Spleen (tissue), 11 donors: Measurements from ENCODE around the gene IL1RAPL2. TPM values are rescaled to one million over a fixed set of nuclear protein-coding genes. Genes with fewer than 3 reads are reported as not detected.

Source experiments
- DNase-seq: peaks from one replicate; pipeline ENCODE4 v3.0.0-alpha.2; 2020
- H3K27ac ChIP-seq, 8 donors: fragments of 200-600 bp; sonication (generic) in 7 of 8; 1 replicate in 4 of 8; 2 replicates in 4 of 8; pipeline versions ENCODE4 v1.5.0 to v1.8.0; 2016 to 2021; ENCODE audit warnings: inconsistent platforms in 4 of 8, mild to moderate bottlenecking in 4 of 8, moderate library complexity in 1 of 8
- H3K27me3 ChIP-seq, 7 donors: fragments of 200-600 bp; sonication (generic) in 6 of 7; replicated peaks in 1 of 7; 1 replicate in 4 of 7; 2 replicates in 3 of 7; pipeline versions ENCODE4 v1.5.0 to v1.8.0; 2016 to 2021; ENCODE audit warnings: inconsistent platforms in 3 of 7, mild to moderate bottlenecking in 1 of 7
- H3K36me3 ChIP-seq, 6 donors: fragments of 200-600 bp; sonication (generic) in 5 of 6; 1 replicate in 4 of 6; 2 replicates in 2 of 6; pipeline versions ENCODE4 v1.5.0 to v1.8.0; 2016 to 2021; ENCODE audit warnings: inconsistent platforms in 2 of 6
- H3K4me1 ChIP-seq, 6 donors: fragments of 200-600 bp; sonication (generic) in 5 of 6; 1 replicate in 3 of 6; 2 replicates in 3 of 6; pipeline versions ENCODE4 v1.5.0 to v1.8.0; 2016 to 2021; ENCODE audit warnings: inconsistent platforms in 3 of 6
- H3K4me3 ChIP-seq, 8 donors: fragments of 200-600 bp; sonication (generic) in 7 of 8; 1 replicate in 4 of 8; 2 replicates in 4 of 8; pipeline versions ENCODE4 v1.5.0 to v1.8.0; 2016 to 2021; ENCODE audit warnings: inconsistent platforms in 4 of 8, mild to moderate bottlenecking in 4 of 8, moderate library complexity in 2 of 8
- H3K9me3 ChIP-seq, 8 donors: fragments of 200-600 bp; sonication (generic) in 7 of 8; 1 replicate in 4 of 8; 2 replicates in 4 of 8; pipeline versions ENCODE4 v1.5.0 to v1.8.0; 2016 to 2021; ENCODE audit warnings: inconsistent platforms in 4 of 8
- CTCF ChIP-seq, 11 experiments: fragments of 200-600 bp in 7 of 11; fragments of 450-650 bp in 4 of 11; sonication (generic) in 4 of 11; IDR thresholded peaks in 8 of 11; conservative IDR thresholded peaks in 3 of 11; 1 replicate in 7 of 11; 2 replicates in 4 of 11; pipeline versions ENCODE4 v1.4.0 to v1.8.0; 2016 to 2021; ENCODE audit warnings: antibody characterized with exemption in 11 of 11, inconsistent platforms in 4 of 11, mild to moderate bottlenecking in 1 of 11
- POLR2A ChIP-seq, 3 donors: fragments of 450-650 bp; IDR thresholded peaks; one replicate each; pipeline ENCODE4 v1.5.1; 2017; ENCODE audit warnings: antibody characterized with exemption in 3 of 3, mild to moderate bottlenecking in 1 of 3
- POLR2AphosphoS5 ChIP-seq, 3 donors: sonication (generic); formaldehyde crosslinking; IDR thresholded peaks; one replicate each; pipeline ENCODE4 v1.5.1; 2017; ENCODE audit warnings: antibody characterized with exemption in 3 of 3
- WGBS, 5 donors: extraction: QIAGEN DNeasy Blood & Tissue Kit in 3 of 5; methylation state at CpG; one replicate each; pipeline versions ENCODE4 v1.1.5 to v1.1.7; 2013 to 2018; 5-methylcytosine and 5-hydroxymethylcytosine counted together
- intact Hi-C: fragments of 100-400 bp; cut with DNase I; formaldehyde crosslinking; loops from one replicate; pipeline ENCODE4 v1.15.0; 2023; ENCODE audit warnings: low total_unique reads
- polyA plus RNA-seq, 3 donors: library from polyadenylated mRNA; stranded (reverse); fragments of 200-250 nt; gene quantifications; one replicate each; pipeline ENCODE4 v1.2.1, GENCODE V29; 2013
- total RNA-seq, 7 donors: library from RNA; depleted of rRNA in 3 of 7; stranded (reverse); fragments of >200 nt in 3 of 7; fragmentation: NEBNext Ultra II Directional in 4 of 7; extraction: Animal tissue kit (Norgen Biotek cat#: 25700) in 4 of 7; gene quantifications; one replicate each; pipeline versions ENCODE4 v1.1.0 to v1.2.1, GENCODE V29; 2016 to 2021
- donor health status: healthy with polysubstance abuse.
- donor health status: DM: no; HTN: no; CAD: no; lungs with moderate emphysema.
- donor health status: DM: no; HTN: no; CAD: no.
- donor health status: Bipolar disorder and iron deficiency.
- donor health status: healthy.
- donor health status: DM: no; HTN: no; CAD: no.
- donor health status: DM: yes; HTN: yes; CAD: no.

Gene IL1RAPL2
- total and polyA plus RNA-seq, 10 donors: not detected

- Histone ChIP-seq H3K4me1 (no peaks in the 10 kb centered on the region), H3K9me3 (peaks cover 0 to 3% (median 0%) of the 10 kb centered on the region in 8 donors), H3K27me3 (no peaks in the 10 kb centered on the region), H3K27ac (no peak overlapping the region), H3K4me3 (no peak overlapping the region), H3K36me3 (no peaks in the 10 kb centered on the region)
- DNase-seq: no peak
- intact Hi-C loops: no loop called here
- no peak for TF ChIP-seq POLR2A (IDR thresholded peaks at IDR 0.05)
- no peak for TF ChIP-seq POLR2AphosphoS5 (IDR thresholded peaks at IDR 0.05)
- no peak for TF ChIP-seq CTCF (IDR thresholded peaks at IDR 0.05 in 8 of 11, conservative IDR thresholded peaks at IDR 0.05 in 3 of 11)
Measured at GRCh38 chrX:105744291-105744690, 1178.3 kb downstream of the IL1RAPL2 start.

- Histone ChIP-seq H3K4me3 (no peak overlapping the region), H3K27me3 (no peaks in the 10 kb centered on the region), H3K9me3 (peaks cover 0 to 3% (median 0%) of the 10 kb centered on the region in 8 donors), H3K4me1 (no peaks in the 10 kb centered on the region), H3K36me3 (no peaks in the 10 kb centered on the region), H3K27ac (no peak overlapping the region)
- no peak for TF ChIP-seq POLR2AphosphoS5 (IDR thresholded peaks at IDR 0.05)
- no peak for TF ChIP-seq CTCF (IDR thresholded peaks at IDR 0.05 in 8 of 11, conservative IDR thresholded peaks at IDR 0.05 in 3 of 11)
- TF ChIP-seq POLR2A (IDR thresholded peaks at IDR 0.05): no peak
- intact Hi-C loops: no loop called here
- no peak for DNase-seq
- 36 to 83% (median 44%) methylated on average over 2 of the region's 2 CpGs for WGBS, 5 donors
Measured at GRCh38 chrX:105744946-105745345, 1178.9 kb downstream of the IL1RAPL2 start.

GRCh38 chrX:105745863-105746262 is 1179.9 kb downstream of the IL1RAPL2 start:
- H3K9me3 ChIP-seq: no peaks in the 10 kb centered on the region
- DNase-seq: no peak
- intact Hi-C loops: no loop called here
- no peaks in the 10 kb centered on the region for H3K27me3 ChIP-seq
- no peak overlapping the region for H3K27ac ChIP-seq
- H3K4me1 ChIP-seq: no peaks in the 10 kb centered on the region
- WGBS, 5 donors: 64 to 92% (median 84%) methylated on average over 2 of the region's 2 CpGs
- H3K36me3 ChIP-seq: no peaks in the 10 kb centered on the region
- TF ChIP-seq POLR2AphosphoS5 (IDR thresholded peaks at IDR 0.05): no peak
- no peak for TF ChIP-seq POLR2A (IDR thresholded peaks at IDR 0.05)
- TF ChIP-seq CTCF (IDR thresholded peaks at IDR 0.05 in 8 of 11, conservative IDR thresholded peaks at IDR 0.05 in 3 of 11): no peak
- no peak overlapping the region for H3K4me3 ChIP-seq

GRCh38 chrX:105752338-105752956 is 1186.4 kb downstream of the IL1RAPL2 start:
- no peaks in the 10 kb centered on the region for H3K9me3 ChIP-seq
- H3K4me3 ChIP-seq: no peak overlapping the region
- H3K36me3 ChIP-seq: no peaks in the 10 kb centered on the region
- WGBS, 5 donors: 38 to 51% (median 45%) methylated on average over 6 of the region's 6 CpGs
- TF ChIP-seq CTCF (IDR thresholded peaks at IDR 0.05 in 8 of 11, conservative IDR thresholded peaks at IDR 0.05 in 3 of 11) (no peak), POLR2A (IDR thresholded peaks at IDR 0.05) (no peak), POLR2AphosphoS5 (IDR thresholded peaks at IDR 0.05) (no peak)
- intact Hi-C loops: no loop called here
- no peaks in the 10 kb centered on the region for H3K4me1 ChIP-seq
- DNase-seq: no peak
- no peak overlapping the region for H3K27ac ChIP-seq
- H3K27me3 ChIP-seq: no peaks in the 10 kb centered on the region
